IPS-20b (cell line): ENCODE data around the gene B3GLCT.
A peak's percentile ranks its signal among the peaks of the same experiment; 100 is the strongest.

Source experiments
- H3K27ac ChIP-seq: one replicate; pipeline ENCODE4 v1.5.1; 2013; ENCODE audit warnings: low read length
- H3K27me3 ChIP-seq: 2 replicates; pipeline ENCODE4 v1.6.1; 2013; ENCODE audit warnings: mild to moderate bottlenecking, low read length, inconsistent platforms; ENCODE audit not compliant: insufficient read depth
- H3K36me3 ChIP-seq: 2 replicates; pipeline ENCODE4 v1.6.1; 2013; ENCODE audit warnings: low read depth, mild to moderate bottlenecking, inconsistent platforms, low read length, moderate library complexity; ENCODE audit not compliant: insufficient read depth
- H3K4me1 ChIP-seq: 2 replicates; pipeline ENCODE4 v1.6.1; 2013; ENCODE audit warnings: mild to moderate bottlenecking, control low read depth, inconsistent platforms, low read length, moderate library complexity; ENCODE audit not compliant: insufficient read depth
- H3K4me3 ChIP-seq: 2 replicates; pipeline ENCODE4 v1.5.1; 2013; ENCODE audit warnings: mild to moderate bottlenecking, low read length, inconsistent platforms
- H3K9ac ChIP-seq: 2 replicates; pipeline ENCODE4 v1.6.1; 2013; ENCODE audit warnings: low read depth, mild to moderate bottlenecking, inconsistent platforms, low read length, moderate library complexity
- H3K9me3 ChIP-seq: 2 replicates; pipeline ENCODE4 v1.6.1; 2013; ENCODE audit warnings: mild to moderate bottlenecking, low read depth, low read length, inconsistent platforms; ENCODE audit not compliant: insufficient read depth

The B3GLCT gene

GRCh38 chr13:31191748-31192147 lies 8.0 kb upstream of the B3GLCT start:
- Histone ChIP-seq H3K36me3 (no peaks in the 10 kb centered on the region), H3K4me3 (no peak overlapping the region), H3K9me3 (0 out of 2 replicates have a peak, but pooled peaks cover 4% of the 10 kb centered on the region), H3K27ac (no peak overlapping the region), H3K9ac (no peak overlapping the region), H3K4me1 (no peaks in the 10 kb centered on the region), H3K27me3 (no peaks in the 10 kb centered on the region)

GRCh38 chr13:31192306-31192705 lies 7.5 kb upstream of the B3GLCT start:
- no peaks in the 10 kb centered on the region for H3K27me3 ChIP-seq
- H3K27ac ChIP-seq = no peak overlapping the region
- H3K9me3 ChIP-seq = 0 out of 2 replicates have a peak, but pooled peaks cover 4% of the 10 kb centered on the region
- H3K9ac ChIP-seq = no peak overlapping the region
- no peak overlapping the region for H3K4me3 ChIP-seq
- H3K4me1 ChIP-seq = no peaks in the 10 kb centered on the region
- no peaks in the 10 kb centered on the region for H3K36me3 ChIP-seq

GRCh38 chr13:31195616-31196015 lies 4.2 kb upstream of the B3GLCT start:
- no peak overlapping the region for H3K4me3 ChIP-seq
- H3K27me3 ChIP-seq = peaks cover 6% of the 10 kb centered on the region; the same call in 1 of the 2 replicates
- no peak overlapping the region for H3K9ac ChIP-seq
- peaks cover 6% of the 10 kb centered on the region; the same call in 1 of the 2 replicates for H3K4me1 ChIP-seq
- no peak overlapping the region for H3K27ac ChIP-seq
- H3K9me3 ChIP-seq = no peaks in the 10 kb centered on the region
- H3K36me3 ChIP-seq = no peaks in the 10 kb centered on the region

- no peak overlapping the region for H3K27ac ChIP-seq
- H3K9ac ChIP-seq = no peak overlapping the region
- H3K4me3 ChIP-seq = no peak overlapping the region
- H3K36me3 ChIP-seq = no peaks in the 10 kb centered on the region
- no peaks in the 10 kb centered on the region for H3K9me3 ChIP-seq
- H3K27me3 ChIP-seq = peaks cover 14% of the 10 kb centered on the region; the same call in 1 of the 2 replicates
- peaks cover 6% of the 10 kb centered on the region; the same call in 1 of the 2 replicates for H3K4me1 ChIP-seq
Measured at GRCh38 chr13:31196992-31197391, 2.8 kb upstream of the B3GLCT start.

GRCh38 chr13:31198519-31198918 lies 1.3 kb upstream of the B3GLCT start:
- Histone ChIP-seq H3K9ac (no peak overlapping the region), H3K27ac (no peak overlapping the region), H3K4me3 (no peak overlapping the region), H3K4me1 (peaks cover 6% of the 10 kb centered on the region; the same call in 1 of the 2 replicates), H3K27me3 (peaks cover 14% of the 10 kb centered on the region; the same call in 1 of the 2 replicates), H3K9me3 (no peaks in the 10 kb centered on the region), H3K36me3 (no peaks in the 10 kb centered on the region)

GRCh38 chr13:31199527-31199848 lies 287 bp upstream of the B3GLCT start:
- 0 out of 2 replicates have a peak overlapping the region, but pooled peaks have one; percentile 42 for H3K9ac ChIP-seq

GRCh38 chr13:31200637-31200971 lies 829 bp downstream of the B3GLCT start:
- H3K27ac ChIP-seq = no peak overlapping the region
- no peaks in the 10 kb centered on the region for H3K36me3 ChIP-seq
- peak overlapping the region; percentile 76 for H3K4me3 ChIP-seq
- H3K4me1 ChIP-seq = peaks cover 6% of the 10 kb centered on the region; the same call in 1 of the 2 replicates
- no peaks in the 10 kb centered on the region for H3K9me3 ChIP-seq
- peak overlapping the region; percentile 62; the same call in 1 of the 2 replicates for H3K9ac ChIP-seq
- peaks cover 14% of the 10 kb centered on the region; the same call in 1 of the 2 replicates for H3K27me3 ChIP-seq

More at GRCh38 chr13:31199527-31199848, 287 bp upstream of the B3GLCT start:
- Histone ChIP-seq H3K4me3 (peak overlapping the region; percentile 76), H3K27ac (no peak overlapping the region), H3K27me3 (peaks cover 14% of the 10 kb centered on the region; the same call in 1 of the 2 replicates), H3K9me3 (no peaks in the 10 kb centered on the region), H3K4me1 (peaks cover 6% of the 10 kb centered on the region; the same call in 1 of the 2 replicates), H3K36me3 (no peaks in the 10 kb centered on the region)

- Histone ChIP-seq H3K27me3 (peaks cover 14% of the 10 kb centered on the region; the same call in 1 of the 2 replicates), H3K4me3 (peak overlapping the region; percentile 76; the same call in 1 of the 2 replicates), H3K36me3 (no peaks in the 10 kb centered on the region), H3K9me3 (no peaks in the 10 kb centered on the region), H3K4me1 (peaks cover 6% of the 10 kb centered on the region; the same call in 1 of the 2 replicates), H3K27ac (no peak overlapping the region), H3K9ac (no peak overlapping the region)
Measured at GRCh38 chr13:31201341-31202031, 1.7 kb downstream of the B3GLCT start.

- H3K4me3 ChIP-seq = no peak overlapping the region
- peaks cover 5% of the 10 kb centered on the region; the same call in 1 of the 2 replicates for H3K4me1 ChIP-seq
- no peaks in the 10 kb centered on the region for H3K9me3 ChIP-seq
- H3K27me3 ChIP-seq = peaks cover 9% of the 10 kb centered on the region; the same call in 1 of the 2 replicates
- no peak overlapping the region for H3K9ac ChIP-seq
- H3K27ac ChIP-seq = no peak overlapping the region
- no peaks in the 10 kb centered on the region for H3K36me3 ChIP-seq
Measured at GRCh38 chr13:31204592-31204991, 4.8 kb downstream of the B3GLCT start.

GRCh38 chr13:31207661-31208552 lies 8.1 kb downstream of the B3GLCT start:
- Histone ChIP-seq H3K4me3 (no peak overlapping the region), H3K4me1 (peaks cover 13% of the 10 kb centered on the region; the same call in 1 of the 2 replicates), H3K27ac (no peak overlapping the region), H3K36me3 (no peaks in the 10 kb centered on the region), H3K9me3 (no peaks in the 10 kb centered on the region), H3K27me3 (no peaks in the 10 kb centered on the region), H3K9ac (no peak overlapping the region)

- Histone ChIP-seq H3K27ac (no peak overlapping the region), H3K4me3 (no peak overlapping the region), H3K9ac (no peak overlapping the region), H3K9me3 (no peaks in the 10 kb centered on the region), H3K4me1 (peaks cover 13% of the 10 kb centered on the region; the same call in 1 of the 2 replicates), H3K27me3 (no peaks in the 10 kb centered on the region), H3K36me3 (no peaks in the 10 kb centered on the region)
Measured at GRCh38 chr13:31208559-31209122, 8.9 kb downstream of the B3GLCT start.
